Endodermal cell (in vitro differentiated cells): ENCODE measurements around the gene RIN3. TPM values are rescaled to one million over a fixed set of nuclear protein-coding genes. Genes with fewer than 3 reads are reported as not detected.

Source experiments
- DNase-seq: peaks from one replicate; pipeline ENCODE4 v3.0.0-alpha.2; 2017
- H3K27ac ChIP-seq: 2 replicates; pipeline ENCODE4 v1.5.1; 2013; ENCODE audit warnings: mild to moderate bottlenecking, low read depth, low read length, moderate library complexity
- H3K27me3 ChIP-seq: 2 replicates; pipeline ENCODE4 v1.6.1; 2013; ENCODE audit warnings: mild to moderate bottlenecking, low read length, moderate library complexity; ENCODE audit not compliant: insufficient read depth, control insufficient read depth, poor library complexity, severe bottlenecking
- H3K36me3 ChIP-seq: 2 replicates; pipeline ENCODE4 v1.7.0; 2013; ENCODE audit warnings: mild to moderate bottlenecking, low read length, moderate library complexity; ENCODE audit not compliant: control insufficient read depth, insufficient read depth
- H3K4me1 ChIP-seq: one replicate; pipeline ENCODE4 v1.7.0; 2013; ENCODE audit warnings: low read length; ENCODE audit not compliant: control insufficient read depth, insufficient read depth
- H3K4me3 ChIP-seq: 2 replicates; pipeline ENCODE4 v1.5.1; 2013; ENCODE audit warnings: mild to moderate bottlenecking, low read length, moderate library complexity
- H3K9ac ChIP-seq: 2 replicates; pipeline ENCODE4 v1.6.1; 2013; ENCODE audit warnings: mild to moderate bottlenecking, low read length, moderate library complexity; ENCODE audit not compliant: poor library complexity, severe bottlenecking; ENCODE audit errors: extremely low read depth
- H3K9me3 ChIP-seq: 2 replicates; pipeline ENCODE4 v1.6.1; 2013; ENCODE audit warnings: mild to moderate bottlenecking, low read length, moderate library complexity; ENCODE audit not compliant: control insufficient read depth
- H3K27ac Mint-ChIP-seq: 2 replicates; pipeline ENCODE4 v1.8.0; 2020; ENCODE audit warnings: mixed read lengths
- H3K27me3 Mint-ChIP-seq: 2 replicates; pipeline ENCODE4 v1.8.0; 2021; ENCODE audit warnings: mild to moderate bottlenecking, mixed read lengths; ENCODE audit not compliant: insufficient read depth
- H3K36me3 Mint-ChIP-seq: 2 replicates; pipeline ENCODE4 v1.8.0; 2020; ENCODE audit warnings: low read depth, mixed read lengths
- H3K4me1 Mint-ChIP-seq: 2 replicates; pipeline ENCODE4 v1.8.0; 2020; ENCODE audit warnings: mixed read lengths
- H3K4me3 Mint-ChIP-seq: 2 replicates; pipeline ENCODE4 v1.8.0; 2020; ENCODE audit warnings: mild to moderate bottlenecking, moderate library complexity, mixed read lengths
- H3K9me3 Mint-ChIP-seq: 2 replicates; pipeline ENCODE4 v1.8.0; 2020; ENCODE audit warnings: mild to moderate bottlenecking, mixed read lengths
- CTCF ChIP-seq: fragments of 200-600 bp; sonication (generic); conservative IDR thresholded peaks from 2 replicates; pipeline ENCODE4 v1.5.0; 2021; ENCODE audit warnings: antibody characterized with exemption, mild to moderate bottlenecking
- WGBS, 2 experiments: methylation state at CpG; one replicate each; pipeline versions ENCODE4 v1.1.5 to v1.1.7; 2013; ENCODE audit warnings: missing lambda C conversion rate in 2 of 2, mixed read lengths in 1 of 2; ENCODE audit not compliant: insufficient coverage in 1 of 2, insufficient read length in 1 of 2; 5-methylcytosine and 5-hydroxymethylcytosine counted together
- total RNA-seq, 2 donors: library from RNA; stranded (reverse); fragmentation: NEBNext Ultra II Directional in 1 of 2; extraction: Animal tissue kit (Norgen Biotek cat#: 25700) in 1 of 2; gene quantifications; 2 replicates in 1 of 2; 3 replicates in 1 of 2; pipeline ENCODE4 v1.2.1, GENCODE V29; 2021

Gene RIN3
- total RNA-seq, 2 donors from 2014 or later: 5.2 to 6.0 TPM

DNA sequence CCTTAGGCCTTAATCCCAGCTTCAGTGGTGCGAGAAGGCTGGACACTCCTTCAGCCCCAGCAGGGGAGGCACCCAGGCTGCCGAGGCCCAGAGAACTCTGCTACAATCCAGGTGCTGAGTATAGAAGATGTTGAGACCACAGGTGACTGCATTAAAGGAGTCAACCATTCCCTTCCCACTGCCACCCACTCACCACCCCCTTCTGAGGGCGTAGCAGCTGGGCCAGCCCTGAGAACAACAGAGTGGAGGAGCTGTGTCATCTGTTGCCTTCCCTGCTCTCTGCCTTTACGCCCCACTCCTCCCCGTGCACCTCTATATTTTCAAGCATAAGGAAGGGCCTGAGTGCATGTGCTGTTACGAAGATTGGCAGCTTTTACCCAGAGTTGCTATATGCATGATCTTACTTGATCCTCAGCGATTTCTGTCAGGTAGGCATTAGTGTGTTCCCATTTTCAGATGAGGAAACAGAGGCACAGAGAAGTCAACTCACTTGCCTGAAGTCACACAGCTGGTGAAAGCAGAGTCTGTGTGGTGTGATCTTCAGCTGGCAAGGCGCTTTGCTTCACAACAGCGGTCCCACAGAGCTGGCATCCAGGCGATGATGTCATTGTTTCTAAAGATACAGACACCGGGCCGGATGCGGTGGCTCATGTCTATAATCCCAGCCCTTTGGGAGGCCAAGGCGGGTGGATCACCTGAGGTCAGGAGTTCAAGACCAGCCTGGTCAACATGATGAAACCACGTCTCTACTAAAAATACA, 46.7 kb downstream of the RIN3 start:
- no peak for TF ChIP-seq CTCF
- WGBS, 2 experiments: 92 to 95% methylated on average over 13 to 15 of the region's 15 CpGs
- no peaks in the 10 kb centered on the region for H3K4me1 Mint-ChIP-seq
- DNase-seq: no peak
- Histone ChIP-seq H3K36me3 (no peaks in the 10 kb centered on the region), H3K27me3 (no peaks in the 10 kb centered on the region), H3K4me1 (no peaks in the 10 kb centered on the region), H3K27ac (no peak overlapping the region), H3K9me3 (no peaks in the 10 kb centered on the region), H3K9ac (no peak overlapping the region), H3K4me3 (no peak overlapping the region)
- no peak overlapping the region for H3K27ac Mint-ChIP-seq
- H3K27me3 Mint-ChIP-seq: no peaks in the 10 kb centered on the region
- no peak overlapping the region for H3K4me3 Mint-ChIP-seq
- H3K9me3 Mint-ChIP-seq: no peaks in the 10 kb centered on the region
- H3K36me3 Mint-ChIP-seq: no peaks in the 10 kb centered on the region

GRCh38 chr14:92561906-92562479, 48.4 kb downstream of the RIN3 start:
- Mint-ChIP-seq H3K27me3 (no peaks in the 10 kb centered on the region), H3K36me3 (peaks cover 3% of the 10 kb centered on the region), H3K4me3 (no peak overlapping the region), H3K27ac (no peak overlapping the region), H3K9me3 (peaks cover 2% of the 10 kb centered on the region), H3K4me1 (peaks cover 2% of the 10 kb centered on the region)
- Histone ChIP-seq H3K27ac (no peak overlapping the region), H3K36me3 (no peaks in the 10 kb centered on the region), H3K4me3 (no peak overlapping the region), H3K9me3 (peaks cover 2% of the 10 kb centered on the region), H3K27me3 (no peaks in the 10 kb centered on the region), H3K9ac (no peak overlapping the region), H3K4me1 (no peaks in the 10 kb centered on the region)
- 92 to 100% methylated on average over 1 to 5 of the region's 6 CpGs for WGBS, 2 experiments
- DNase-seq: no peak
- TF ChIP-seq CTCF: no peak

DNA sequence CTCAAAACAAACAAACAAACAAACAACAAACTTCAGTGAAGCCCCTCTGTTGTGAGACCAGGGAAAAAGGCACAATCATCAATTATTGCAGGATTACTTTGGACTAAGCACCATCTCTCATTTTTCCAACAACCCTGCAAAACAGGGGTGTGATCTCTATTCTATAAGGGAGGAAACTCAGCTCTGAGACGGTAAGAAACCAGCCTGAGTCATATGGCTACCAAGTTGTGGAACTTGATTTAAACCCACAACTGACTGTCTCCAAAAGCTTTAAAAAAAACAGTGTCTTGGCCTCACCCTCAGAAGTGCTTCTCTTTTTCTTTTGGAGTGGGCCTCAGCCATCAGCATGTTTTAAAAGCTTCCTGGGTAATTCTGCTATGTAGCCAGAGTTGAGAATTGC, 49.8 kb downstream of the RIN3 start:
- no peak for DNase-seq
- Histone ChIP-seq H3K4me1 (no peaks in the 10 kb centered on the region), H3K9me3 (peaks cover 7% of the 10 kb centered on the region), H3K9ac (no peak overlapping the region), H3K27ac (no peak overlapping the region), H3K27me3 (no peaks in the 10 kb centered on the region), H3K4me3 (no peak overlapping the region), H3K36me3 (no peaks in the 10 kb centered on the region)
- 83 to 100% methylated on average over 1 of the region's 1 CpG for WGBS, 2 experiments
- no peak overlapping the region for H3K4me3 Mint-ChIP-seq
- peaks cover 2% of the 10 kb centered on the region for H3K4me1 Mint-ChIP-seq
- H3K27ac Mint-ChIP-seq: no peak overlapping the region
- H3K27me3 Mint-ChIP-seq: no peaks in the 10 kb centered on the region
- peaks cover 8% of the 10 kb centered on the region for H3K36me3 Mint-ChIP-seq
- peaks cover 2% of the 10 kb centered on the region for H3K9me3 Mint-ChIP-seq
- no peak for TF ChIP-seq CTCF
